H1 (cell line): ENCODE results near the gene FADS3.

Experiments used
- BACH1 ChIP-seq: IDR thresholded peaks from 2 replicates; pipeline ENCODE4 v1.6.1; 2012; ENCODE audit warnings: low read length, improper control_type of control experiment
- CBX8 ChIP-seq: fragments of 300-800, 300-1000 bp; sonication (generic); IDR thresholded peaks from 2 replicates; pipeline ENCODE4 v1.7.1; 2016; ENCODE audit warnings: low read depth, low read length, borderline replicate concordance
- CEBPB ChIP-seq: IDR thresholded peaks from 2 replicates; pipeline ENCODE4 v1.6.1; 2012; ENCODE audit warnings: low read depth, low read length
- EP300 ChIP-seq, 2 experiments: IDR thresholded peaks; 1 replicate in 1 of 2; 2 replicates in 1 of 2; pipeline ENCODE4 v1.6.1; 2011 to 2012; ENCODE audit warnings: low read depth in 2 of 2, low read length in 2 of 2, mild to moderate bottlenecking in 2 of 2, borderline replicate concordance in 1 of 2, inconsistent platforms in 1 of 2, moderate library complexity in 1 of 2
- EZH2 ChIP-seq: fragments of 200-600 bp; sonication (generic); IDR thresholded peaks from 2 replicates; pipeline ENCODE4 v1.7.1; 2012; ENCODE audit warnings: low read depth, mild to moderate bottlenecking, moderate library complexity, low read length, inconsistent platforms; ENCODE audit not compliant: severe bottlenecking
- FOSL1 ChIP-seq: IDR thresholded peaks from 2 replicates; pipeline ENCODE4 v1.6.1; 2011; ENCODE audit warnings: mild to moderate bottlenecking, low read depth, low read length, moderate library complexity; ENCODE audit not compliant: insufficient read depth
- MAX ChIP-seq: IDR thresholded peaks from 2 replicates; pipeline ENCODE4 v1.6.1; 2012; ENCODE audit warnings: inconsistent platforms
- PHF8 ChIP-seq: fragments of 200-600 bp; sonication (generic); conservative IDR thresholded peaks from 2 replicates; pipeline ENCODE4 v1.7.1; 2012; ENCODE audit warnings: low read depth, mild to moderate bottlenecking, inconsistent platforms, low read length, moderate library complexity
- POLR2A ChIP-seq, 2 experiments: IDR thresholded peaks; 1 replicate in 1 of 2; 2 replicates in 1 of 2; pipeline ENCODE4 v1.6.1; 2011; ENCODE audit warnings: low read depth in 2 of 2, low read length in 2 of 2, mild to moderate bottlenecking in 2 of 2; ENCODE audit errors: control extremely low read depth in 1 of 2
- POLR2AphosphoS5 ChIP-seq: IDR thresholded peaks from 2 replicates; pipeline ENCODE4 v1.6.1; 2011; ENCODE audit warnings: low read depth, low read length
- SIX5 ChIP-seq: IDR thresholded peaks from 2 replicates; pipeline ENCODE4 v1.6.1; 2011; ENCODE audit warnings: mild to moderate bottlenecking, low read depth, low read length
- TAF1 ChIP-seq: IDR thresholded peaks from 2 replicates; pipeline ENCODE4 v1.6.1; 2011; ENCODE audit warnings: mild to moderate bottlenecking, low read depth, low read length
- TF ChIP-seq, protein P1 (sequence below), 3 experiments: IDR thresholded peaks; 1 replicate in 2 of 3; 2 replicates in 1 of 3; pipeline versions ENCODE4 v1.5.1 to v1.6.1; 2011; ENCODE audit warnings: low read length in 3 of 3, mild to moderate bottlenecking in 3 of 3, inconsistent platforms in 2 of 3, low read depth in 1 of 3, moderate library complexity in 1 of 3; ENCODE audit not compliant: insufficient read depth in 1 of 3; ENCODE audit errors: control extremely low read depth in 1 of 3

DNA sequence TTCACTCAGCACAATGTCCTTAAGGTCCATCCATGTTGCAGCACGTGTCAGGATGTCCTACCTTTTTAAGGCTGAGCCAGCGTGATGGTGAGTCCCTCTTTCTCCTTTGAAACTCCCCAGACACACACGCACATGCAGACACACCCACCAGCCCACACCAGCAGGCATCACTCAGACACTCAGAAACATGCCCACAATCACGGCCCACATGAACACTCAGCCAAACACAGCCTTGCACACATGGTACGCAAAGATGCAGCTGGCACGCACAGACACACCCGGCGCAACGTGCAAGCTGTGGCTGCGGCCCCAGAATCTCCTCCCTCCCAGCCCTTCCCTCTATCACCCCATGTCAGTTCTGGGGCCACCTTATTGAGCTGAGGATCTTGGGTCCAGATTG is 8.0 kb downstream of the FADS3 start:
- TF ChIP-seq POLR2A (IDR thresholded peaks at IDR 0.05; ENCODE audit: control extremely low read depth in 1 of 2, low read depth in 2 of 2, low read length in 2 of 2) (no peak), MAX (no peak), EP300 (IDR thresholded peaks at IDR 0.05; ENCODE audit: borderline replicate concordance in 1 of 2, low read depth in 2 of 2, low read length in 2 of 2) (no peak), FOSL1 (no peak), POLR2AphosphoS5 (no peak), PHF8 (no peak), BACH1 (no peak), EZH2 (no peak), SIX5 (no peak), CEBPB (no peak), TAF1 (no peak), CBX8 (no peak)
- TF ChIP-seq, protein P1, sequence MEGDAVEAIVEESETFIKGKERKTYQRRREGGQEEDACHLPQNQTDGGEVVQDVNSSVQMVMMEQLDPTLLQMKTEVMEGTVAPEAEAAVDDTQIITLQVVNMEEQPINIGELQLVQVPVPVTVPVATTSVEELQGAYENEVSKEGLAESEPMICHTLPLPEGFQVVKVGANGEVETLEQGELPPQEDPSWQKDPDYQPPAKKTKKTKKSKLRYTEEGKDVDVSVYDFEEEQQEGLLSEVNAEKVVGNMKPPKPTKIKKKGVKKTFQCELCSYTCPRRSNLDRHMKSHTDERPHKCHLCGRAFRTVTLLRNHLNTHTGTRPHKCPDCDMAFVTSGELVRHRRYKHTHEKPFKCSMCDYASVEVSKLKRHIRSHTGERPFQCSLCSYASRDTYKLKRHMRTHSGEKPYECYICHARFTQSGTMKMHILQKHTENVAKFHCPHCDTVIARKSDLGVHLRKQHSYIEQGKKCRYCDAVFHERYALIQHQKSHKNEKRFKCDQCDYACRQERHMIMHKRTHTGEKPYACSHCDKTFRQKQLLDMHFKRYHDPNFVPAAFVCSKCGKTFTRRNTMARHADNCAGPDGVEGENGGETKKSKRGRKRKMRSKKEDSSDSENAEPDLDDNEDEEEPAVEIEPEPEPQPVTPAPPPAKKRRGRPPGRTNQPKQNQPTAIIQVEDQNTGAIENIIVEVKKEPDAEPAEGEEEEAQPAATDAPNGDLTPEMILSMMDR (IDR thresholded peaks at IDR 0.05; ENCODE audit: control extremely low read depth in 1 of 3, insufficient read depth in 1 of 3, low read depth in 1 of 3, low read length in 3 of 3): no peak
